Right hindlimb (tissue), 1 donor: ENCODE measurements around the gene PRR33.

Experiments
- DNase-seq: peaks from one replicate; pipeline ENCODE4 v3.0.0-alpha.2; 2018

PRR33 gene

GRCh38 chr11:1861435-1862411 lies 30.0 kb downstream of the PRR33 start:
- DNase-seq, result no peak

GRCh38 chr11:1860108-1860507 lies 31.6 kb downstream of the PRR33 start:
- no peak for DNase-seq

- no peak for DNase-seq
Measured at GRCh38 chr11:1859004-1859403, 32.7 kb downstream of the PRR33 start.

- no peak for DNase-seq
Measured at GRCh38 chr11:1858576-1858975, 33.1 kb downstream of the PRR33 start.

- DNase-seq, result no peak
Measured at GRCh38 chr11:1858154-1858553, 33.5 kb downstream of the PRR33 start.

GRCh38 chr11:1857064-1857463 lies 34.6 kb downstream of the PRR33 start:
- no peak for DNase-seq

- no peak for DNase-seq
Measured at GRCh38 chr11:1856306-1857005, 35.2 kb downstream of the PRR33 start.

GRCh38 chr11:1855886-1856265 lies 35.8 kb downstream of the PRR33 start:
- DNase-seq, result no peak

GRCh38 chr11:1854949-1855885 lies 36.5 kb downstream of the PRR33 start:
- DNase-seq, result no peak

GRCh38 chr11:1854132-1854948 lies 37.4 kb downstream of the PRR33 start:
- no peak for DNase-seq

GRCh38 chr11:1853376-1854131 lies 38.1 kb downstream of the PRR33 start:
- DNase-seq, result no peak

GRCh38 chr11:1852877-1853276 lies 38.8 kb downstream of the PRR33 start, which contains the start of gene LSP1:
LSP1 (plus strand) TSS chr11:1853084; CDS start chr11:1853145, 61 bp downstream.
- DNase-seq, result no peak

- DNase-seq, result no peak
Measured at GRCh38 chr11:1852271-1852876, 39.3 kb downstream of the PRR33 start.

GRCh38 chr11:1851468-1852180 lies 40.1 kb downstream of the PRR33 start:
- DNase-seq, result no peak

- DNase-seq, result no peak
Measured at GRCh38 chr11:1848640-1849430, 42.9 kb downstream of the PRR33 start.

GRCh38 chr11:1847926-1848639 lies 43.6 kb downstream of the PRR33 start:
- no peak for DNase-seq

GRCh38 chr11:1847006-1847735 lies 44.5 kb downstream of the PRR33 start:
- DNase-seq, result no peak
